Skeletal muscle satellite cell (primary cell): Measurements from ENCODE around the gene FIGN.

ENCODE experiments used
- H3K27me3 ChIP-seq: 2 replicates; pipeline ENCODE4 v1.7.0; 2013; ENCODE audit warnings: low read length; ENCODE audit not compliant: control insufficient read depth, insufficient read depth
- H3K36me3 ChIP-seq: 2 replicates; pipeline ENCODE4 v1.7.0; 2013; ENCODE audit warnings: mild to moderate bottlenecking, control low read depth, low read length; ENCODE audit not compliant: insufficient read depth
- H3K4me1 ChIP-seq: 2 replicates; pipeline ENCODE4 v1.7.0; 2013; ENCODE audit warnings: low read length; ENCODE audit not compliant: control insufficient read depth, insufficient read depth
- H3K4me2 ChIP-seq: 2 replicates; pipeline ENCODE4 v1.7.0; 2013; ENCODE audit warnings: mild to moderate bottlenecking, low read length
- H3K4me3 ChIP-seq: 2 replicates; pipeline ENCODE4 v1.7.0; 2013; ENCODE audit warnings: low read length
- H3K9ac ChIP-seq: 2 replicates; pipeline ENCODE4 v1.7.0; 2013; ENCODE audit warnings: mild to moderate bottlenecking, low read depth, low read length, moderate library complexity
- H3K9me3 ChIP-seq: replicated peaks from 2 replicates; pipeline ENCODE4 v1.7.0; 2013; ENCODE audit warnings: mild to moderate bottlenecking, control low read depth, low read length

Gene FIGN

GRCh38 chr2:163681745-163682144, 54.1 kb downstream of the FIGN start:
- no peaks in the 10 kb centered on the region for H3K9me3 ChIP-seq
- H3K9ac ChIP-seq: no peak overlapping the region
- no peak overlapping the region for H3K4me2 ChIP-seq
- H3K27me3 ChIP-seq: no peaks in the 10 kb centered on the region
- H3K36me3 ChIP-seq: no peaks in the 10 kb centered on the region
- no peak overlapping the region for H3K4me3 ChIP-seq
- peaks cover 17% of the 10 kb centered on the region for H3K4me1 ChIP-seq

GRCh38 chr2:163675388-163675787, 60.4 kb downstream of the FIGN start:
- no peaks in the 10 kb centered on the region for H3K9me3 ChIP-seq
- no peak overlapping the region for H3K9ac ChIP-seq
- no peak overlapping the region for H3K4me2 ChIP-seq
- peaks cover 12% of the 10 kb centered on the region for H3K4me1 ChIP-seq
- H3K36me3 ChIP-seq: no peaks in the 10 kb centered on the region
- H3K27me3 ChIP-seq: no peaks in the 10 kb centered on the region
- H3K4me3 ChIP-seq: no peak overlapping the region

GRCh38 chr2:163673522-163673921, 62.3 kb downstream of the FIGN start:
- Histone ChIP-seq H3K4me3 (no peak overlapping the region), H3K4me2 (no peak overlapping the region), H3K36me3 (no peaks in the 10 kb centered on the region), H3K9ac (no peak overlapping the region), H3K4me1 (peaks cover 12% of the 10 kb centered on the region), H3K27me3 (no peaks in the 10 kb centered on the region), H3K9me3 (no peaks in the 10 kb centered on the region)

- Histone ChIP-seq H3K9ac (no peak overlapping the region), H3K4me1 (peaks cover 34% of the 10 kb centered on the region), H3K9me3 (no peaks in the 10 kb centered on the region), H3K4me3 (no peak overlapping the region), H3K36me3 (no peaks in the 10 kb centered on the region), H3K4me2 (no peak overlapping the region), H3K27me3 (no peaks in the 10 kb centered on the region)
Measured at GRCh38 chr2:163670929-163671328, 64.9 kb downstream of the FIGN start.

GRCh38 chr2:163669506-163669905, 66.3 kb downstream of the FIGN start:
- no peaks in the 10 kb centered on the region for H3K36me3 ChIP-seq
- no peaks in the 10 kb centered on the region for H3K27me3 ChIP-seq
- peaks cover 48% of the 10 kb centered on the region for H3K4me1 ChIP-seq
- no peak overlapping the region for H3K4me3 ChIP-seq
- H3K9me3 ChIP-seq: no peaks in the 10 kb centered on the region
- no peak overlapping the region for H3K9ac ChIP-seq
- H3K4me2 ChIP-seq: no peak overlapping the region

- no peaks in the 10 kb centered on the region for H3K27me3 ChIP-seq
- H3K9me3 ChIP-seq: no peaks in the 10 kb centered on the region
- H3K4me1 ChIP-seq: peaks cover 60% of the 10 kb centered on the region
- H3K36me3 ChIP-seq: no peaks in the 10 kb centered on the region
- H3K9ac ChIP-seq: no peak overlapping the region
- peak overlapping the region; percentile 29 for H3K4me2 ChIP-seq
- H3K4me3 ChIP-seq: no peak overlapping the region
Measured at GRCh38 chr2:163667064-163667887, 68.5 kb downstream of the FIGN start.

GRCh38 chr2:163665817-163666216, 70.0 kb downstream of the FIGN start:
- no peak overlapping the region for H3K9ac ChIP-seq
- H3K9me3 ChIP-seq: no peaks in the 10 kb centered on the region
- H3K4me1 ChIP-seq: peaks cover 56% of the 10 kb centered on the region
- H3K27me3 ChIP-seq: no peaks in the 10 kb centered on the region
- H3K4me2 ChIP-seq: peak overlapping the region; percentile 36
- no peak overlapping the region for H3K4me3 ChIP-seq
- no peaks in the 10 kb centered on the region for H3K36me3 ChIP-seq

GRCh38 chr2:163665051-163665450, 70.8 kb downstream of the FIGN start:
- Histone ChIP-seq H3K36me3 (no peaks in the 10 kb centered on the region), H3K4me1 (peaks cover 59% of the 10 kb centered on the region), H3K9me3 (no peaks in the 10 kb centered on the region), H3K4me3 (no peak overlapping the region), H3K4me2 (peak overlapping the region; percentile 28), H3K27me3 (no peaks in the 10 kb centered on the region), H3K9ac (no peak overlapping the region)

- Histone ChIP-seq H3K4me2 (peak overlapping the region; percentile 28), H3K9ac (no peak overlapping the region)
Measured at GRCh38 chr2:163664610-163665009, 71.2 kb downstream of the FIGN start.

GRCh38 chr2:163662141-163662780, 73.5 kb downstream of the FIGN start:
- no peaks in the 10 kb centered on the region for H3K36me3 ChIP-seq
- H3K27me3 ChIP-seq: no peaks in the 10 kb centered on the region

More at GRCh38 chr2:163664610-163665009, 71.2 kb downstream of the FIGN start:
- Histone ChIP-seq H3K36me3 (no peaks in the 10 kb centered on the region), H3K4me3 (no peak overlapping the region), H3K27me3 (no peaks in the 10 kb centered on the region), H3K4me1 (peaks cover 64% of the 10 kb centered on the region), H3K9me3 (no peaks in the 10 kb centered on the region)

GRCh38 chr2:163659224-163659623, 76.6 kb downstream of the FIGN start:
- H3K4me3 ChIP-seq: no peak overlapping the region
- H3K4me2 ChIP-seq: peak overlapping the region; percentile 45
- no peaks in the 10 kb centered on the region for H3K27me3 ChIP-seq
- H3K9ac ChIP-seq: peak overlapping the region; percentile 35
- no peaks in the 10 kb centered on the region for H3K9me3 ChIP-seq
- no peaks in the 10 kb centered on the region for H3K36me3 ChIP-seq
- H3K4me1 ChIP-seq: peaks cover 58% of the 10 kb centered on the region

More at GRCh38 chr2:163662141-163662780, 73.5 kb downstream of the FIGN start:
- Histone ChIP-seq H3K4me2 (no peak overlapping the region), H3K9ac (no peak overlapping the region), H3K9me3 (no peaks in the 10 kb centered on the region), H3K4me1 (peaks cover 76% of the 10 kb centered on the region), H3K4me3 (no peak overlapping the region)
